ENCODE results near the gene SBK1.

The SBK1 gene

DNA sequence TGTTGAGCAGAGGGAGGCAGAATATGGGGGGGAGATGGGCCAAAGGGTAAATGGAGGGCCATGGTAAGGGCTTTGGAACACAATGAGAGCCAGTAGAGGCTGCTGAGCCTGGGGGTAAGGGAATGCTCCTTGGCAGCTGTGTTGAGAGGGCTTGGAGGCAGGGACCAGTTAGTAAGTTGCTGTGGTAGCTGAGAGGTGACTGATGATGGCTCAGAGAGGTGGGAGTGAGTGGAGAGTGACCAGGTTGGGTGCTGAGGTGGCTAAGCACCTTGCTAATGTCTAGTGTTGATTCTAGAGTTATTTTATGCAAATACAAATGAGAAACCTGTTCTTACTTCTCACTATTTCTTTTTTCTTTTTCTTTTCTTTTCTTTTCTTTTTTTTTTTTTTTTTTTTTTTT lies 10.8 kb downstream of the SBK1 start:
- in situ Hi-C loops (cut with MboI; ENCODE audit: low sequenced_read_pairs): no loop called here

DNA sequence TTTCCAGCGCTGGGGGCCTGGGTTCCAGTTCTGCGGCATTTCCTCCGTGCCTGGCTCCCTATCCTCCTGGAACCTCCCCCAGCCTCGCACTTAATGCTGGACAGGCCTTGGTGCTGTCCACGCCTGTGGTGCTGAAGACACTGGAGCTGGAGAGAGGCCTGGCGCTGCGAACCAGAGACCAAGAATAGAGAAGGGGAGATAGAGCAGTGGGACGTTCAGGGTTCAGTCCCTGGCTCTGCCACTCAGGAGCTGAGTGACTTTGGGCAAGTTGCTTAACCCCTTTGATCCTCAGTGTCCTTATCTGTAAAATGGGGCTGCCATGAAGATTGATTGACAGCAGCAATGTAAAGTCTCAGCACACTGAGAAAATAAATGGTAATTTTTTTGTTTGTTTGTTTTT lies 11.9 kb downstream of the SBK1 start:
- in situ Hi-C loops (cut with MboI; ENCODE audit: low sequenced_read_pairs): no loop called here

DNA sequence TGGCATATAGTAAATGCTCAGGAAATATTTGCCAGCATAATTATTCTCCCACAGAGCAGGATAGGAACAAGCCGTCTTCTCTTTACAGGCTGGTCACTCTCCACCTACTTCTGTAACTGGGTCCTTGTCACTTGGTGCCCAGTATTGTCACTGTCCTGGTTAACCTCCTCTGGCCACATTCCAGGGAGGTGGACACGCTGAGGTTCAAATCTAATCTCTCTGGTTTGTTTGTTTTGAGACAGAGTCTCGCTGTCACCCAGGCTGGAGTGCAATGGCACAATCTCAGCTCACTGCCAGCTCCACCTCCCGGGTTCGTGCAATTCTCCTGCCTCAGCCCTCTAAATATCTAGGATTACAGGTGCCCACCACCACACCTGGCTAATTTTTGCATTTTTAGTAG lies 15.6 kb downstream of the SBK1 start:
- in situ Hi-C loops (cut with MboI; ENCODE audit: low sequenced_read_pairs): no loop called here

DNA sequence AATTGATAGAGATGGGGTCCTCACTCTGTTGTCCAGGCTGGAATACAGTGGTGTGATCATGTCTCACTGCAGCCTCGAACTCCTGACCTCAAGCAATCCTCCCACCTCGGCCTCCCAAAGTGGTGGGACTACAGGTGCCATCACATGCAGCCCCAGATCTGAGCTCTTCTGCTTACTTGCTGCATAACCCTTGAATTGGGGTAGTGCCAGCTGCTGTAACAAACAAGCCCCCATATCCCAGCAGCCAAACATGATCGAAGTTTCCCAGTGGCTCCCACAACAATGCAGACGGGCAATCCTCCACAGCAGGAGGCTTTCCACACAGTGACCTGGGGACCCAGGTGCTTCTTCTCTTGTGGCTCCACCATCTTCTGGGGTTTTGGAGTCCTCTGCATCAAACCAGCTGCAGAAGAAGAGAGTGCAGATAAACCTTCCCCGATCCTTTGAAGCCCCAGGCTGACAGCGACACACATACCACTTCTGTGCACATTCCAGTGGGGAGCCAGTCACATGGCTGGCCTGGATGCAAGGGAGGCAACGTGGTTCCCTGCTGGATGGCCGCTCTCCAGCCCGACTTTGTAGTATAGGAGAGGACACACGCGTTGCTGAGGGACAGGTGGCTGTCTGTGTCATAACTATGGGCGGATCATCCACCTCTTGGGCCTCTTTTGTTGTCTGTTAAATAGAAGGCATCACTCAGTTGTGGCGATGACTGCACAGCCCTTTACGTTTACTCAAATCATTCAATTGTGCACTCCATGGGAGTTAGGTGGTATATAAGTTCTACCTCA lies 16.7 kb downstream of the SBK1 start:
- in situ Hi-C loops (cut with MboI; ENCODE audit: low sequenced_read_pairs): no loop called here

DNA sequence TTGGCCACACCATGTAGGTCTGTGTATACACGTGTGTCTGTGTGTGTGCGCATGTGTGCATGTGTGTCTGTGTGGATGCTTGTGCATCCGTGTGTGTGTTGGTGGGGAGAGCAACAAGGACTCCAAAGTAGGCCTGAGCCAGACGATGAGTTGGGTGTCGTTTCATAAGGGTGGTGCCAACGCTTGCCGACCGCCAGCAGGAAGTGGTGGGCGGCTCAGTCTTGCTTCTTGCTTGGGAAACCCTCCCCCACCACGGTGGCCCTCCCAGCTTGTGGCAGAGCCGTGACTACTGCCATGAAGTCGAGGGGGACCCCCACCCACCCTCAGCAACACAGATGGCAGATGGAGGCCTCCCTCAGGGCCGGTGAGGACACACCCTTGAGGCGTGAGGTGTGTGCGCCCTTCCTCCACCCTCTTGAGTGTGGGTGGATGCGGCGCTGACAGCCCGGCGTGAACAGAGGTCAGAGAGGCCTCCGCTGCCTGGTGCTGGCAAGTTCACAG lies 17.5 kb downstream of the SBK1 start:
- in situ Hi-C loops (cut with MboI; ENCODE audit: low sequenced_read_pairs): no loop called here

DNA sequence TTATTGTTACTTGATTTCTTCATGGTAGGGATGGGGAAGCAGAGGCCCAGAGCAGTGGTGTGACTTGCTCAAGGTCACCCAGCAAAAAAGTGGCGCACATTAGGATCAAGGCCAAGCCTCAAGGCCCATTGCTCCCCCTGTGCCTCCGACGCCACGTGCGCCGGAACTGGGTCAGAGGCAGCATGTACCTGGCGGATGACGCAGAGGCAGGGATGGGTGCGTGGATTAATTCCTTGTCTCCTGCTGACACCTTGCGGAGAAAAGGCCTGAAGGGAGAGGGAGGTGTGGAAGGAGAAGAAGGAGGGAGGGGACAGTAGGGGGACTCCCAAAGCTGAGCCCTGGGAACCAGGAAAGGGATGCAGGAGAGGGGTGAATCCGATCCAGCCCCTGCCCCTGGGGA lies 18.5 kb downstream of the SBK1 start:
- in situ Hi-C loops (cut with MboI; ENCODE audit: low sequenced_read_pairs): no loop called here

DNA sequence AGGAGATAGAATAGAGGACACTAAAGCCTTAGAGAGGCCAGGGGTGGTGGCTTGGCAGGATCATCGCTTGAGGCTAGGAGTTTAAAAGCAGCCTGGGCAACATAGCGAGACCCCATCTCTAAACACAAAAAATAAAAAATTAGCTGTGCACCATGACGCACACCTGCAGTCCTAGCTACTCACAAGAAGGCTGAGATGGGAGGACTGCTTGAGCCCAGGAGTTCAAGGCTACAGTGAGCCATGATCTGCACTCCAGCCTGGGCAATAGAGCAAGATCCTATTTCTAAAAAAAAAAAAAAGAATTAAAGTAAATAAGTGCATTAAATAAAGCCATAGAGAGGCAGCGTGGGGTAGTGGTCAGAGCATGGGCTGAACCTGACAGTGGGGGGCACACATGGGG lies 19.1 kb downstream of the SBK1 start:
- in situ Hi-C loops (cut with MboI; ENCODE audit: low sequenced_read_pairs): no loop called here

DNA sequence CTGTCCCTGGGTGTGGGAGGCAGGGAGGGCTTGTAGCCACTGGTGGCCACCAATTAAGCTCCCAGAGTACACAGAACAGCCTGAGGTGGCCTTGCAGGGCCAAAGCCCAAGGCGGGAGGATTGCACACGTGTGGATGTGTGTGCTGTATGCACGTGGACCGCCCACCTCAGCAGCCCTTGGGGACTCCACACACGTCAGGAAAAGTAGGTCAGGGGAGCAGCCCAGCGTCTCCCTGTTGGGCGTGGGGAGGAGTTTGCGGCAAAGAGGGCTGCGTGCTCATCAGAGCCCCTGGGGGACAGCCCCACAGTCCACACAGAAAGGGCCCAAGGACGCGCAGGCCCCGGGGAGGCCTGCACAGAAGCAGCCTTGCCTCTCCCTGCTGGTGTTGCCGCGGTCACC lies 19.6 kb downstream of the SBK1 start:
- in situ Hi-C loops (cut with MboI; ENCODE audit: low sequenced_read_pairs): no loop called here

DNA sequence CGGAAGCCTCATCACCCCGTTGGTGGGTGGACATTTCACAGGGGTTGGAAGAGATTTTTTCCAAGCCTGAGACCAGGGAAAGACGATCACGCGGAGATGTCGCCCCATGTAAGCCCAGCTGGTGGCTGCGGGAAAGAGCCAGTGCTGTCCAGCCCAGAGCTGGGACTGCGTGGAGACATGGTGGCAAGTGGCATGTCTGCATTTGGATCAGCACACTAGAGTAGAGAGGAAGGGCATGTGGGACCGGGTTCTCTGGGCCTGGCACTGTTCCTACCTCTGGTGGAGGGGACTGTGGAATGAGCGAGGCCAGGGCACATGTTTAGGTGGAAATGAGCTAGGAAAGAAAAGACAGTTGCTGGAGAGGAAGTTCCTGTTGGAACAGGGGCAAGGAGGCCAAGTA lies 20.0 kb downstream of the SBK1 start:
- in situ Hi-C loops (cut with MboI; ENCODE audit: low sequenced_read_pairs): no loop called here

DNA sequence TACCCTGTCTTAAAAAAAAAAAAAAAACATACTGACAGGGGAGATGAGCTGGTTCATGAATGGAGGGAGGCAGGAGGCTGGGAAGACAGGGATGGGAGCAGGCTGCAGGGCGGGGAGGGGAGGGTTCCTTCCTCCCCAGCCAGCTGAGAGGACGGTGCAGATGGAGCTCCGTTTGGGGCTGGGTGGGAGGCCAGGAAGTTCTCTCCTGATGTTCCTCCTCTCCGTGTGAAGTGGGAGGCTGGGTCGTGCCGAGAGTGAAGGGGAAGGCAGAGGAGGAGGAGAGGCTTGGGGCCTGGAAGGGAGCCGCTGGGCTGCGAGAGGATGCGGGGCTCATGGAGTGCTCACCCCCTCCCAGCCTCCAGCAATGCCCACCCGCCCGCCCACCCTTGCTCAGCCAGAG lies 21.3 kb downstream of the SBK1 start:
- in situ Hi-C loops (cut with MboI; ENCODE audit: low sequenced_read_pairs): no loop called here

DNA sequence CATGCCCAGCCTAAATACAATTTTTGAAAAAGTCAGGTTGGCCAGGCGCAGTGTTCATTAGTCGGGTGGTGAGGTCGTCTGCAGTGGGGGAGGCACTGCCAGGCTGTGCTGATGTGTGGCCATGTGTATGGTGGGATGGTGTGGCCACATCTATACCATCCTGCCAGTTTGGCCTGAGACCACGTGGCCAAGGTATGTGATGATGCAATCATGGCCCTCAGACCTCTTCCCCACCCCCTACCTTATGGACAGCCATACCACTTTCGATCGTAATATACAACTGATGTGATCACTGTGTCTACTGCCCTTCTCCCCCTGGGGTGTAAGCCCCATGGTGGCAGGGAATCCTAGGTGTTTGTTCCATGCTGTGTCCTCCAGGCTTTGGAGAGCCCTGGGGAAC lies 23.7 kb downstream of the SBK1 start:
- in situ Hi-C loops (cut with MboI; ENCODE audit: low sequenced_read_pairs): loop anchor here (5.0 kb wide), 1 partner anchor 34 kb away; no protein-coding TSS in a partner anchor

DNA sequence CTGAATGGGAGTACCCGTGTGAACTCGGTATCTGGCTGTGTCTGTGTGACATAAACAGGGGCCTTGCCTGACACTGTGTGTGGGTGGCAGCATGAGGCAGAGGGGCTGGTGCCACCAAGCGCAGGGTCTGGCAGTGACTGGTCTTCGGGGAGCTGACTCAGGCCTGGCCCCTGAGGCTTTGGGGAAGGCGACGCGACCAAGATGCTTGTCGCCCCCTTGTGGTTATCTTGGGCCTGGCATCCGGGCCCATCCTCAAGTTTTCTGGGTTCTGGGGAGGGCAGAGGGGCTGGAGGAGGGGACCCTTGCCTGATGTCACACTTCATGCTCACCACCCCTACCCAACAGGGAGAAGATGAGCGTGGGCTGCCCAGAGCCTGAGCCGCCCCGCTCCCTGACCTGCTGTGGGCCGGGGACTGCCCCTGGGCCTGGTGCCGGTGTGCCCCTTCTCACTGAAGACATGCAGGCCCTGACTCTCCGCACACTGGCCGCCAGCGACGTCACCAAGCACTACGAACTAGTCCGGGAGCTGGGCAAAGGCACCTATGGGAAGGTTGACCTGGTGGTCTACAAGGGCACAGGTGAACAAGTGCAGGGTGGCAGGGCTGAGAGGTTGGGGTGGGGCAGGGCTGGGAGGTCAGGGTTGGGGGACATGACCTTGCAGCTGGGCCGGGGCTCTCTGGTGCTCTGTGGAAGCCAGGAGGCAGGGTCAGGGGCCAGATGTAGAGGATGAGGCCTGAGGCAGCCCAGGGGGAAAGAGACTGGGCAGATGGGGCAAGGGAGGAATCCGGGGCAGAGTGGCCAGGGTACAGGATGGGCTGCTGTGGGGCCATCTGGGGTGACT lies 24.9 kb downstream of the SBK1 start:
- in situ Hi-C loops (cut with MboI; ENCODE audit: low sequenced_read_pairs): loop anchor here (5.0 kb wide), 1 partner anchor 35 kb away; no protein-coding TSS in a partner anchor

DNA sequence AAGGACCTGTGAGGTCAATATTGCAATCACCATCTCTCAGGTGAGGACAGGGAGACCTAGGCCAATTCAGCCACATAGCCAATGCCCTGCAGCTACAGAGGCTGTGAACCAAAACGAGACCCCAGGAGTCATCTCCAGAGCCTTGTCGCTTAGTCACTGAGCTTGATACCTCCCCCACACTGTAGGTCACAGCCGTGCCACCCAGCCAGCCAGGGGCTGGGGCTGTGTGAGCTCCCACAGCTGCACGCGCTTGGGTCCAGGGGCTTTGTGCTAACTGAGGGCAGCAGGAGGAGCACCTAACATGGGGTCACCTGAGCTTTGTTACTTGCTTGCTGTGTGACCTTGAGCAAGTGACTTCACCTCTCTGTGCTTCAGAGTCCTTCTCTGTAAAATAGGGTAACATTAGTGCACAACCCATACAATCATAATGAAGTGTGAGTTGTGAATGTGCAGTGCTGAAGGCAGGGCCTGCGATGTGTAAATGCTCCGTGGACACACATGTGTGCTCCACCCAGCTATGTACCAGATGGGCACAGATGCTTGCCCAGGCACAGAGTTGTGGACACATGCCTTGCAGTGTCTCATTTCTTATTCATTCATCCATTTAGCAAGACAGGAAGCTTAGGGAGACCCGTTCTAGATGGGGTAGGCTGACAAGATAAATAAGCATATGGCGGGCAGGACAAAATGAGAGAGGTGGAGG lies 25.9 kb downstream of the SBK1 start:
- in situ Hi-C loops (cut with MboI; ENCODE audit: low sequenced_read_pairs): loop anchor here (5.0 kb wide), 1 partner anchor 36 kb away; no protein-coding TSS in a partner anchor

DNA sequence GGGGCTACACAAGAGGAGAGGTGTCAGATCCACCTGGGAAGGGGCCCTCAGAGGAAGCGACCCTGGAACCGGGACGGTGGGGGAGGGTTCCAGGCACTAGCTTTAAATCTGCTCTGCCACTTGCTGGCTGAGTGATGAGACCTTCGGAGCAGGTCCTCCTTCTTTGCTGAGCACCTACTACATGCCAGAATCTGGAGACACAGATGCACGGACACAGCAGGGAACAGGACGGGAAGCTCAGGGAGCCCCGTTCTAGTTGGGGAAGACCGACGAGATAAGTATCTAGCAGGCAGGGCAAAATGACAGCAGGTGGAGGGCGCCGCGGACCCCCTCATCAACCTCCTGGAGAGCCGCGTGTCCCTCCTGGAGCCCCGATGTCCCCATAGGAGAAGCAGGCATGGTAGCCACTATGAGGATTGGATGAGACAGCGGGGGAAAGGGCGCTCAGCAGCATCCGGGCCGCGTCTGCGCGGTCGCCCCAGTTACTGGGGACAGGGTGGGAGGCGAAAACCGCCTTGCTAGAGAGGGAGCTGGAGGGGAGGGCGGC lies 27.2 kb downstream of the SBK1 start:
- in situ Hi-C loops (cut with MboI; ENCODE audit: low sequenced_read_pairs): loop anchor here (5.0 kb wide), 1 partner anchor 37 kb away; no protein-coding TSS in a partner anchor

DNA sequence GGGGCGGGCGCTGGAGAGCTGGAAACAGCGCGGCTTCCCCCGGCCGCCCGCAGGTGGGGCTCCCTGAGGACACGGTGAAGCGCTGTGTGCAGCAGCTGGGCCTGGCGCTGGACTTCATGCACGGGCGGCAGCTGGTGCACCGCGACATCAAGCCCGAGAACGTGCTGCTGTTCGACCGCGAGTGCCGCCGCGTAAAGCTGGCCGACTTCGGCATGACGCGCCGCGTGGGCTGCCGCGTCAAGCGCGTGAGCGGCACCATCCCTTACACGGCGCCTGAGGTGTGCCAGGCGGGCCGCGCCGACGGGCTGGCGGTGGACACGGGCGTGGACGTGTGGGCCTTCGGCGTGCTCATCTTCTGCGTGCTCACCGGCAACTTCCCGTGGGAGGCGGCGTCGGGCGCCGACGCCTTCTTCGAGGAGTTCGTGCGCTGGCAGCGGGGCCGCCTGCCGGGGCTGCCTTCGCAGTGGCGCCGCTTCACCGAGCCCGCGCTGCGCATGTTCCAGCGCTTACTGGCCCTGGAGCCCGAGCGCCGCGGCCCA lies 27.8 kb downstream of the SBK1 start:
- in situ Hi-C loops (cut with MboI; ENCODE audit: low sequenced_read_pairs): no loop called here

DNA sequence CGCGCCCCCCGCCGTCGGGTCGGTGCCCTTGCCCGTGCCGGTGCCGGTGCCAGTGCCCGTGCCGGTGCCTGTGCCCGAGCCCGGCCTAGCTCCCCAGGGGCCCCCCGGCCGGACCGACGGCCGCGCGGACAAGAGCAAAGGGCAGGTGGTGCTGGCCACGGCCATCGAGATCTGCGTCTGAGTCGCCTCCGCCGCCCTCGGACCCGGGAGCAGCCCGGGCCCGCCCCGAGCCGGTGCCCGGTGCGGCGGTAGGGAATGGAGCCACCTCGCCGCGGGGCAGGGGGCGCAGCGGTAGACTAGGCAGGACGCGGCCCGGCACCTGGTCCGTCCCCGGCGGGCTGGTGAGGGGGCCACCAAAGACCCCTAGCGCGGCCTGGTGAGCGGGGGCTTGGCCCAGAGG lies 28.4 kb downstream of the SBK1 start:
- in situ Hi-C loops (cut with MboI; ENCODE audit: low sequenced_read_pairs): no loop called here

DNA sequence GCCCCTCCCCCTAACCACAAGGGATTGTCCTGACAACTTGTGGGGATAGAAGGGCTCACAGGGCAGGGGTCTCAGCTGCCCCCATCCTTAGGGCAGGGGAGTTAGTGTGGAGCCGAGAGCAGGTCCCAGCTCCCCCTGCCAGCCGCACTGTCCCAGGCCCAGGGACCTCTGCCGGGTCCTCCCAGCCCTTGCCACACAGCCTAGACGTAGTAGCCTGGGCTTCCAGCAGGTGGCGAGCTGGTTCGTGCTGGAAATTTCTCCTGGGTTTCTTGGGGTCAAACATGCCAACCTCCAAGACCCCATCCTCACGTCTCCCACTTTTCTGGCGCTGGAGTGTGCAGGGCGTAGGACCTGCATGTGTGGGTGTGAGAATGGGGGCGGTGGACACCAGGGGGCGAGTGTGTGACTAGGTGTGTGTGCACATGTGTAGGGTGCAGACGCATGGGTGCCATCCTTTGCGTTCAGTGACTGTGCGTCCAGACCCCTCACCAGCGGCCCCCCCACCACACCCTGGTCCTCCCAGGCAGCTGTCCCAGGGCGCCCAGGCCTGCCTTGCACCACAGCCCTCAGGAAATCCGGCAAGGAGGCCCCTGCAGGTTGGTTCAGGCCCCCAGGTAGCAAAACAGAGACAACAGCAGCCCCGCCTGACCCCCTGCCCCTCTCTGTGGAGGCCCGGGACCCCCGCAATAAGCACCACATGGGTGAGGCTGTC lies 29.5 kb downstream of the SBK1 start:
- in situ Hi-C loops (cut with MboI; ENCODE audit: low sequenced_read_pairs): no loop called here

DNA sequence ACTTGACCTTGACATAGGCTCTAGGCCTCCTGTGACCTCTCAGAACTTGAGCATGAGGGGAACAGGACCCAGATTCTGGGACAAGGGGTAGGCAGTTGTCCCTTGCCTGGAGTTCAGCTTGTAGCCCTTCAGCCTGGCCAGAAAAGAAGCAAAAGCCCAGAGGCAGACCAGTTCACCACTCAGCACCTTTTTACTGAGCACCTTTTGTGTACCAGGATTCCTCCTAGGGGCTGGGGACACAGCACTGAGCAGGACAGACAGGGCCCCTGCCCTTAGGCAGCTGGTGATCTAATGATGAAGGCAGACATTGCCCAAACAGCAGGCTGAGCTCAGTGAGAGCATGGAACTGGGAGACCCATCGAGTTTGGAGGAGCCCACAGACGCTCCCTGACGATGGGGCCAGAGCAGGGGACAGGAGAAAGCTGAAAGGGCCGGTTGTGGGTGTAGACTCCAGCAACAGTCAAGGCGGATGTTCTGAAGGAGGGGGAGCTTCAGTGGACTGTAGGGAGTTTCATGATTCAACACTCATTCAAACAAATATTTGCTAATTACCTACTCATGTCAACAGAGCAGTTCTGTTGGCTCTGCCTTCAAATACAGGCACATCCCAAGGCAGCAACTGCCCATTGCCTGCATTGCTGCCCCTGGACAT lies 32.0 kb downstream of the SBK1 start:
- in situ Hi-C loops (cut with MboI; ENCODE audit: low sequenced_read_pairs): no loop called here

DNA sequence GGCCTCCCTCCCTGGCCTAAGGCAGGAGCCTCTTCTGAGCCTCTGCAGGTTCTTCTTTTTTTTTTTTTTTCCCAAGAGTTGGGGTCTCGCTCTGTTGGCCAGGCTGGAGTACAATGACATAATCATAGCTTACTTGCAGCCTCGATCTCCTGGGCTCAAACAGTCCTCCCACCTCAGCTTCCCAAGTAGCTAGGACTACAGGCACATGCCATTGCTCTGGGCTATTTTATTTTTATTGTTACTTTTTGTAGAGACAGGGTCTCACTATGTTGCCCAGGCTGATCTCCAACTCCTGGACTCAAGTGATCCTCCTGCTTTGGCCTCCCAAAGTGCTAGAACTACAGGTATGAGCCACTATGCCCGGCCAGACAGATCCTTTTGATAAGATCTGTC lies 32.6 kb downstream of the SBK1 start:
- in situ Hi-C loops (cut with MboI; ENCODE audit: low sequenced_read_pairs): no loop called here
